IPS-18a (cell line): ENCODE data around the gene SLC9A7.

Source experiments
- H3K27ac ChIP-seq: one replicate; pipeline ENCODE4 v1.5.1; 2013; ENCODE audit warnings: low read length
- H3K27me3 ChIP-seq: one replicate; pipeline ENCODE4 v1.6.1; 2013; ENCODE audit warnings: mild to moderate bottlenecking, low read length; ENCODE audit not compliant: control insufficient read depth, insufficient read depth
- H3K36me3 ChIP-seq: one replicate; pipeline ENCODE4 v1.6.1; 2013; ENCODE audit warnings: low read depth, low read length; ENCODE audit not compliant: control insufficient read depth
- H3K4me1 ChIP-seq: one replicate; pipeline ENCODE4 v1.6.1; 2013; ENCODE audit warnings: low read depth, low read length; ENCODE audit not compliant: control insufficient read depth
- H3K4me3 ChIP-seq: one replicate; pipeline ENCODE4 v1.5.1; 2013; ENCODE audit warnings: low read length
- H3K9ac ChIP-seq: one replicate; pipeline ENCODE4 v1.6.1; 2013; ENCODE audit warnings: mild to moderate bottlenecking, low read length, moderate library complexity
- H3K9me3 ChIP-seq: one replicate; pipeline ENCODE4 v1.6.1; 2013; ENCODE audit warnings: low read depth, low read length; ENCODE audit not compliant: control insufficient read depth

Gene SLC9A7

DNA sequence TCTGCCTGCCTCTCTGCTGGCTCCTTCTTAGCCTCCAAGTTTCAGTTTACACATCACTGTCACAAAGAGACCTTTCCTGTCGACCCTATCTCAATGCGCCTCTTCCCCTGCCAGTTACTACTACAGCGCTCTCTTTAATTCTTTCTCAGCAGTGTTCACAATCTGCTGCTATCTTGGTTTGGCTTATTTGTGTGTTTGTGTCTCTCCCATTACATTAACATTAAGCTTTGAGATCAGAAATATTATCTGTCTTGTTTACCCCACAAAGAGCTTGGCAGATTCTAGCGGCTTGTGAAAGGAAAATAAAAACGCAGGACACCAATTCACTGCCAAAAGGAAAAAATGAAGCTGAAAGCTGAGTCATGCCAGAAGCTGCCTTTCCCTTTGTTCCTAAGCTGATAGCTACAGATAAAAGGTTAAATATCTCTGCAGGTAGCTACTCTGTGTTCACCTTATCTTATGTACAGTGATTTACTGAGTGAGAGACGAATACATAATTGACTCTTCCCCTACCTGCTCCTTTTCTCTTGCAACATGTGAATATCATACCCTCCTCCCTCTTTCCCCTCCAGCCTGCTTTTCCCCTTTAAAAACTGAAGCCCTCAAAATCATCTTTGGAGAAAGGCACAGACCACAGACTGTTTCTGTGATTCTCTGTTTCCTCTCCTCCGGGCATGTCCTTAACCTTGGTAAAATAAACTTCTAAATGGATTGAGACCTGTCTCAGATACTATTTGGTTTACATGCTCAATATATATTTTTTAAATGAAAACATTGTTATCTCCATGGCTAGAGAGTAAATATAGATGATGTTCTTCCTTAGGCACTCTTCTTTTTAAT is 19.3 kb upstream of the SLC9A7 start:
- H3K9ac ChIP-seq, result no peak overlapping the region
- no peak overlapping the region for H3K27ac ChIP-seq
- peaks cover 17% of the 10 kb centered on the region for H3K9me3 ChIP-seq
- H3K36me3 ChIP-seq, result no peaks in the 10 kb centered on the region
- H3K4me3 ChIP-seq, result no peak overlapping the region
- H3K4me1 ChIP-seq, result no peaks in the 10 kb centered on the region
- H3K27me3 ChIP-seq, result no peaks in the 10 kb centered on the region

- no peaks in the 10 kb centered on the region for H3K36me3 ChIP-seq
- H3K9ac ChIP-seq, result no peak overlapping the region
- H3K4me1 ChIP-seq, result no peaks in the 10 kb centered on the region
- H3K9me3 ChIP-seq, result no peaks in the 10 kb centered on the region
- H3K27ac ChIP-seq, result no peak overlapping the region
- H3K4me3 ChIP-seq, result no peak overlapping the region
- H3K27me3 ChIP-seq, result no peaks in the 10 kb centered on the region
Measured at GRCh38 chrX:46770817-46771163, 11.9 kb upstream of the SLC9A7 start.

DNA sequence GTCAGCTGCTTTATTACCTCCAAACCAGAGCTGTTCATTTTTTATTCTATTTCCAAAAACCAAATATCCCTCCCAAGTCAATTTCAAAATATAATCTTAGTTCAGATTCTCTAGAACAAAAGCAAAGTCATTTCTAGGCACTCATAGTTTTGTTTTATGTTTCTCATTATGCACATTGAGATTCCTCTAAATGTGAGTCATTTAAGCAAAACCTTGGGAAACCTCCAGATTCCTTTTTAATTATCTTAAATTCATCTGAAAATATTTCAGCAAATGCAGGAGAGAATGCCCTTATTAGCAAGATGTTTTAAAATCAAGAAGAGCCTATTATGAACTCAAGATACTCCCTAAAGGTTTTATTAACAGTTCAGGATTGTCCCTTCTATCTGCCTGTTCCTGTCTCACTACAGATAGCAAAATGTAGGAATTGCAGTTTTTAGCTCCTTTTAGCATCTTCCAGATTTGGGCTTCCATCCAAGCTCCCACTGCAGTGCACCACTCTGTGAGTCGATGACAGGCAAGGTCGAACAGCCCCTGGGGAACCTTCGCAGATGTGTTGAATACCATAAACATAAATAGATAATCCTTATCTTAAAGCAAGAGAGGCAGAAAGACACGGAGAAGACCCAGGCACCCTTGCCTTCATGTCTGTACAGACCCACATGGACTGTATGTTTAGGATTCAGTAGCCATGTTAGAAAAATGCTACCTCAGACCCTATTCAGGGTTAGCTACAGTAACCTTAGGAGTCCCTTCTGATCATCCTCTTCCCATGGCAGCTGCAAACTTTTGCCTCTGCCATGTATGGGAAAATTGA is 11.3 kb upstream of the SLC9A7 start:
- Histone ChIP-seq H3K9ac (no peak overlapping the region), H3K27me3 (no peaks in the 10 kb centered on the region), H3K4me3 (no peak overlapping the region), H3K36me3 (no peaks in the 10 kb centered on the region), H3K27ac (no peak overlapping the region), H3K4me1 (no peaks in the 10 kb centered on the region), H3K9me3 (no peaks in the 10 kb centered on the region)

DNA sequence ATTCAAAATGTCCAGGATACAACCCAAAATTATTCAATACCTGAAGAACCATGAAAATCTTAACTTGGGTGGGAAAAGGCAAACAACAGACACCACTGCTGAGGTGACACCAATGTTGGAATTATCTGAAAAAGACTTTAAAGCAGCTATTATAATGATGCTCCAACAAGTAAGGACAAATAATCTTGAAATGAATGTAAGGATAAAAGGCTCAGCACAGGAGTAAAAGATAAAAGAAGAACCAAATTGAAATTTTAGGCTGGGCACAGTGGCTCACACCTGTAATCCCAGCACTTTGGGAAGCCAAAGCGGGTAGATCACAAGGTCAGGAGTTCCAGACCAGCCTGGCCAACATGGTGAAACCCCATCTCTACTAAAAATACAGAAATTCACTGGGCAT is 4.0 kb upstream of the SLC9A7 start:
- Histone ChIP-seq H3K27ac (no peak overlapping the region), H3K36me3 (no peaks in the 10 kb centered on the region), H3K4me3 (no peak overlapping the region), H3K4me1 (peaks cover 6% of the 10 kb centered on the region), H3K9me3 (peaks cover 4% of the 10 kb centered on the region), H3K27me3 (no peaks in the 10 kb centered on the region), H3K9ac (no peak overlapping the region)

DNA sequence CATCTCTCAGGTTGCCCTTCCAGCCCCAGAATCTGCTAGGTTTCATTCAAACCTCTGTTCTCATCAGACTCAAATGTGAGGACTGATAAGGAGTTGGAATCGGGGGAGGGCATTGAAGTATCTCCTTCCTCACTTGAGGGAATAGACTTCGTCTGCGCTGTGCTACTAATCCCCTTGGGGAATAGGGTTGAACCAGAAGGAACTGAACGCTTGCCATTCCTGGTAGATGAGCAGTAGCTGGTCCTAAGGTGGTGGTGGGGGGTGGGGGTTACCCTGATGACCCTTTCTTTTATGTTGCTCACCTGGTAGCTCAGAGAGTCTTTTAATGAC is 692 bp upstream of the SLC9A7 start:
- no peaks in the 10 kb centered on the region for H3K27me3 ChIP-seq
- H3K4me1 ChIP-seq, result peaks cover 13% of the 10 kb centered on the region
- H3K36me3 ChIP-seq, result no peaks in the 10 kb centered on the region
- H3K27ac ChIP-seq, result no peak overlapping the region
- peaks cover 4% of the 10 kb centered on the region for H3K9me3 ChIP-seq
- H3K4me3 ChIP-seq, result peak overlapping the region; percentile 56
- no peak overlapping the region for H3K9ac ChIP-seq

DNA sequence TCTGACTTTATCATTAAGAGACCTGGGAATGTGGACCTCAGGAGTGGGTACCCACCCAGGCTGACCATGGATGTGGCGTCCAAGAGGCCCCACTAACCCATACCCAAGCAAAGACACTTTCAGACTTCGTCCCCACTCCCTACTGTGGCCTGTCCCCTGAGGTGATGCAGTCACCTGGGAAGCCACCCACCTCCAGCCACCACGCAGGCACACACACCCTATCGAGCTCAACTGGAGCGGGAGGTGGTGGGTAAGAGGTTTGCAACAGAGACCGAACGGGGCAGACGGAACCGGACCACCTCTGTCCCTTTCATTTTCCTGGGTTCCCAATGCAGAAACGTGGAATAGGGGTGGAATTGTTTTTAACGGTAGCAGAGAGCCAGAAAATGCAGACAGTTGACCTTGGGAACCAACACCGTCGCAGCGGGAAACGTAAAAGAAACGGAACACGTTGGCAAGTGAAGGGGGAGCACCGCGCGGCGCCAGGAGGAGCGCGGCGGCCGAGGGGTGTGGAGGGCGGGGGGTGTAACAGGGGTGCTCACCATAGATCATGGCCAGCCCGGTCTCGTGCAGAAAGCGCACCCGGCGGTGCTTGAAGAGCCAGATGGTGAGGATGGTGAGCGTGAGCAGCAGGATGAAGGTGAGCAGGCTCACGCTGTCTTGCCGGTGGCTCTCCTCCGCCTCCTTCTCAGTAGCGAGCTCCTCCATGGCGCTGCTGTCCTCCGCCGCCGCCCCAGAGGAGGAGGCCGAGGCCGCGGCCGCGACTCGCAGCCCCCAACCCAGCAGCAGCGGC is 559 bp downstream of the SLC9A7 start:
- no peak overlapping the region for H3K27ac ChIP-seq
- no peaks in the 10 kb centered on the region for H3K27me3 ChIP-seq
- no peaks in the 10 kb centered on the region for H3K36me3 ChIP-seq
- H3K9ac ChIP-seq, result peak overlapping the region; percentile 6
- peaks cover 13% of the 10 kb centered on the region for H3K4me1 ChIP-seq
- H3K9me3 ChIP-seq, result peaks cover 2% of the 10 kb centered on the region
- peak overlapping the region; percentile 61 for H3K4me3 ChIP-seq

GRCh38 chrX:46757593-46757992 is 1.3 kb downstream of the SLC9A7 start:
- Histone ChIP-seq H3K9ac (peak overlapping the region; percentile 6), H3K36me3 (no peaks in the 10 kb centered on the region), H3K27me3 (no peaks in the 10 kb centered on the region), H3K9me3 (peaks cover 2% of the 10 kb centered on the region), H3K4me3 (peak overlapping the region; percentile 61), H3K4me1 (peaks cover 13% of the 10 kb centered on the region), H3K27ac (no peak overlapping the region)

- no peak overlapping the region for H3K9ac ChIP-seq
- no peaks in the 10 kb centered on the region for H3K27me3 ChIP-seq
- no peaks in the 10 kb centered on the region for H3K36me3 ChIP-seq
- H3K4me1 ChIP-seq, result peaks cover 13% of the 10 kb centered on the region
- no peak overlapping the region for H3K27ac ChIP-seq
- peaks cover 2% of the 10 kb centered on the region for H3K9me3 ChIP-seq
- H3K4me3 ChIP-seq, result peak overlapping the region; percentile 61
Measured at GRCh38 chrX:46757052-46757451, 1.9 kb downstream of the SLC9A7 start.

DNA sequence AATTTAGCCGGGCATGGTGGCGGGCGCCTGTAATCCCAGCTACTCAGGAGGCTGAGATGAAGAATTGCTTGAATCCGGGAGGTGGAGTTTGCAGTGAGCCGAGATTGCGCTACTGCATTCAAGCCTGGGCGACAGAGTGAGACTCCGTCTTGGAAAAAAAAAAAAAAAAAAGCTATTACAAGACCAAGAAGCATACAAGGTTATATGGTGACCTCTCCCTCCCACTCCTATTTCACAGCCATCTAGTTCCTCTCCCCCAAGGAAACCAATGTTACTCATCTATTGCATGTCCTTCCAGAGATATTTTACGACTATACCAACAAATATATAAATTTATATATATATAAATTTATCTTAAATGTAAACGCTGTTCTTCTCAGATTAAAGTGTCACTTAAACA is 3.2 kb downstream of the SLC9A7 start:
- Histone ChIP-seq H3K4me3 (no peak overlapping the region), H3K4me1 (peaks cover 13% of the 10 kb centered on the region), H3K36me3 (no peaks in the 10 kb centered on the region), H3K9me3 (peaks cover 7% of the 10 kb centered on the region), H3K27ac (no peak overlapping the region), H3K9ac (no peak overlapping the region), H3K27me3 (no peaks in the 10 kb centered on the region)

DNA sequence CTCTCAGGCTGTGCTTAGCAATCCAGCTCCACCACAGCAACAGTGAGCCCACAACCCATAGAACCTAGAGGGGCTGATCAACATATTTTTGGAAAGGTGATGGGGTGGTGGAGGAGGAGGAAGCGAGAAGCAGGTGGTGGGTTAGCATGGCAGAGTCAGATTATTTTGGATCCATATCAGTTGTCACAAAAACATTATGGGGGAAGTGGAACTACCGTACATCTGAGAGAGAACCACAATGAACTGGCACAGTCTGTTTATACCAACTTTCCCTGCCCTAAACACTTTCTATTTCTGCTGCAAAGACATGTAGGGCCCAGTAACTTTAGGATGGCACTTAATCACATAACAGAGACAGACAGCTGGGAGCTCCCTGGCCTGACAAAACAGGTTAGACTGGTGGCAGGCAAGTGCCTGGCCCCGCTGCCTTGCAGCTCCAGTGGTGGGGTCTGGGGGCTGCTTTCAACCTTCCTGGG is 4.3 kb downstream of the SLC9A7 start:
- Histone ChIP-seq H3K27ac (no peak overlapping the region), H3K4me1 (peaks cover 9% of the 10 kb centered on the region), H3K27me3 (no peaks in the 10 kb centered on the region), H3K36me3 (no peaks in the 10 kb centered on the region), H3K9me3 (peaks cover 7% of the 10 kb centered on the region), H3K4me3 (no peak overlapping the region), H3K9ac (no peak overlapping the region)

GRCh38 chrX:46754036-46754435 is 4.9 kb downstream of the SLC9A7 start:
- Histone ChIP-seq H3K4me1 (peaks cover 7% of the 10 kb centered on the region), H3K27ac (no peak overlapping the region), H3K9ac (no peak overlapping the region), H3K4me3 (no peak overlapping the region), H3K27me3 (no peaks in the 10 kb centered on the region), H3K36me3 (no peaks in the 10 kb centered on the region), H3K9me3 (peaks cover 8% of the 10 kb centered on the region)
